BLaER1 (cell line): ENCODE results near the gene CAMKMT.

Experiments
- H3K27ac ChIP-seq: shearing (Covaris generic); formaldehyde crosslinking; 2 replicates; pipeline ENCODE4 v1.8.1; 2022
- H3K27me3 ChIP-seq: shearing (Covaris generic); formaldehyde crosslinking; 2 replicates; pipeline ENCODE4 v1.8.1; 2022
- H3K36me3 ChIP-seq: shearing (Covaris generic); formaldehyde crosslinking; 2 replicates; pipeline ENCODE4 v1.8.1; 2022
- H3K4me1 ChIP-seq: shearing (Covaris generic); formaldehyde crosslinking; 2 replicates; pipeline ENCODE4 v1.8.1; 2022
- H3K4me2 ChIP-seq: shearing (Covaris generic); formaldehyde crosslinking; 2 replicates; pipeline ENCODE4 v1.8.1; 2022
- H3K4me3 ChIP-seq: shearing (Covaris generic); formaldehyde crosslinking; 2 replicates; pipeline ENCODE4 v1.8.1; 2022
- H3K9ac ChIP-seq: shearing (Covaris generic); formaldehyde crosslinking; 2 replicates; pipeline ENCODE4 v1.8.1; 2022
- H3K9me3 ChIP-seq: shearing (Covaris generic); formaldehyde crosslinking; 2 replicates; pipeline ENCODE4 v1.8.1; 2022
- H4K20me1 ChIP-seq: shearing (Covaris generic); formaldehyde crosslinking; 2 replicates; pipeline ENCODE4 v1.8.1; 2022
- Cebpa-rat ChIP-seq: shearing (Covaris generic); IDR thresholded peaks from 2 replicates; pipeline ENCODE4 v1.8.1; 2022

Gene CAMKMT

DNA sequence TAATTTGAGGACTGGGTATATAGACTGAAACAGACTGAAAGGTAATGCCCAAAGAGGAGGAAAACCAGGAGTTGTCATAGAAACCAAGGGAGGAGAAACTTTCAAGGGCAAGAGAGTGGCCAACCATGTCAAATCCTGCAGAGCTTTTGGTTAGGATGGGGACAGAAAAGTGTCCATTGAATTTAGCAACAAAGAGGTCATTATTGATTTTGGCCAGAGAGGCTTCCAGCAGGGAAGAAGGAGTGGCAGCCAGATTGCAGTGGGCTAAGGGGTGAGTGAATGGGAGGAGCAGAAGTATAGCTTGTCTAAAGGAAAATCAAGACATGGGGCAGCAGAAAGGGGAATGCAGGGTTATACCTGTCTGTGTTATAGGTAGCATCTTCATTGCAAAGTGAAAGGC lies 194.0 kb downstream of the CAMKMT start:
- Histone ChIP-seq H3K36me3 (no peaks in the 10 kb centered on the region), H3K4me1 (peaks cover 6% of the 10 kb centered on the region; the same call in 1 of the 2 replicates)

DNA sequence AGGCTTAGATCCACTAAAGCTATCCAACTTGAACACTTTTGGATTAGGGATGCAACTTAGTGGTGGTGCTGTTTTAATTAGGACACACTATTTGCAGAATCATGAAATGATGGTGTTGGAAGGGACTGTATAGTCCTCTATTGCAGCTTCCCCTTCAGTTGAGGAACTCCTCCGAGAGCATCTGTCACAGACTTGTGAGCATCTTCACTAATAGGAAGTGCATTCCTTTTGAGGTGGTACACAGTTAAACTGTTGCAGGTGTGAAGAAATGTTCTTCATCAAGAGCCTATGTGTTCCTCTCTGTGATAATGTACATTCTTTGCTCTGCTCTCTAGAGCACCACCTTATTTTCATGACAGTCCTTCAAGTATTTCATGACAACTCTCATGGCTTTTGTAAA lies 197.4 kb downstream of the CAMKMT start:
- Histone ChIP-seq H3K4me2 (no peak overlapping the region), H3K36me3 (no peaks in the 10 kb centered on the region)

More for the DNA sequence above, 194.0 kb downstream of the CAMKMT start:
- H3K27me3 ChIP-seq = no peaks in the 10 kb centered on the region
- no peak overlapping the region for H3K9ac ChIP-seq
- H3K9me3 ChIP-seq = no peaks in the 10 kb centered on the region
- H3K4me2 ChIP-seq = no peak overlapping the region
- no peak overlapping the region for H3K27ac ChIP-seq
- H3K4me3 ChIP-seq = no peak overlapping the region
- TF ChIP-seq Cebpa-rat = no peak
- H4K20me1 ChIP-seq = no peaks in the 10 kb centered on the region

DNA sequence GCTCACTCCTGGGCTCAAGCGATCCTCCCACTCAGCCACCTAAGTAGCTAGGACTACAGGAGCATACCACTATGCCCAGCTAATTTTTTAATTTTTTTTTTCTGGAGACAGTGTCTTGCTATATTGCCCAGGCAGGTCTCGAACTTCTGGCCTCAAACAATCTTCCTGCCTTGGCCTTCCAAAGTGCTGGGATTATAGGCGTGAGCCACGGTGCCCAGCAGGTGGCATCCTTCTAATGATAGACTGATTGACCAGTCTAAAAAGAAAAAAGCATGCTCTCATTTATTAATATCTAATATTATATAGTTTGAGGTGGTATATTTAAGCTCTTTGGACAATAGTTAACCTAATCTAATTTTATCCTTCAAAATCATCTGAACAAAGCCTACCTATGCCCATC lies 198.6 kb downstream of the CAMKMT start:
- Histone ChIP-seq H3K36me3 (no peaks in the 10 kb centered on the region), H4K20me1 (no peaks in the 10 kb centered on the region), H3K27ac (no peak overlapping the region), H3K4me2 (no peak overlapping the region), H3K9me3 (no peaks in the 10 kb centered on the region), H3K4me1 (peaks cover 6% of the 10 kb centered on the region; the same call in 1 of the 2 replicates), H3K9ac (no peak overlapping the region), H3K27me3 (no peaks in the 10 kb centered on the region), H3K4me3 (no peak overlapping the region)
- TF ChIP-seq Cebpa-rat = no peak

More for the DNA sequence above, 197.4 kb downstream of the CAMKMT start:
- no peak overlapping the region for H3K27ac ChIP-seq
- TF ChIP-seq Cebpa-rat = no peak
- H4K20me1 ChIP-seq = no peaks in the 10 kb centered on the region
- H3K27me3 ChIP-seq = no peaks in the 10 kb centered on the region
- H3K9ac ChIP-seq = no peak overlapping the region
- peaks cover 6% of the 10 kb centered on the region; the same call in 1 of the 2 replicates for H3K4me1 ChIP-seq
- no peaks in the 10 kb centered on the region for H3K9me3 ChIP-seq
- H3K4me3 ChIP-seq = no peak overlapping the region

DNA sequence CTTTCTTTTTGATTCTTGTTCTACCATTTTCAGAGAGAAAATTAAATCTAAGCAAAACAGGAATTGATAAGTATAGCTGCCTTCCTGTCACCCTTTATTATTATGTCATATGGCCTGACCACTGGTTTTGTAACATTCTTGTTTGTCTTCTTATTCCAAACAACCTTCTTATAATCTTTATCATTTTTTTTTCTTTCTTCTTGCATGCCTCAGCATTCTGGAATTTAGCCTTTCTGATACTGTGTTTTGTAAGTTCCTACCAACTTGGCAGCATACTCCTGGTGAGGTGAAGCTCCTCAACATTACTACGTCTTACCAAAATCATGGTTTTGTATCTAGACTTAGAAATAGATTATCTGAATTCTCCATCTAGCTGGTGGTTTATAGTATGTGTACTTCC lies 199.2 kb downstream of the CAMKMT start:
- Histone ChIP-seq H4K20me1 (no peaks in the 10 kb centered on the region), H3K36me3 (no peaks in the 10 kb centered on the region), H3K9me3 (no peaks in the 10 kb centered on the region), H3K4me2 (no peak overlapping the region), H3K27me3 (no peaks in the 10 kb centered on the region), H3K27ac (no peak overlapping the region), H3K4me3 (no peak overlapping the region), H3K4me1 (peaks cover 6% of the 10 kb centered on the region; the same call in 1 of the 2 replicates), H3K9ac (no peak overlapping the region)
- no peak for TF ChIP-seq Cebpa-rat

DNA sequence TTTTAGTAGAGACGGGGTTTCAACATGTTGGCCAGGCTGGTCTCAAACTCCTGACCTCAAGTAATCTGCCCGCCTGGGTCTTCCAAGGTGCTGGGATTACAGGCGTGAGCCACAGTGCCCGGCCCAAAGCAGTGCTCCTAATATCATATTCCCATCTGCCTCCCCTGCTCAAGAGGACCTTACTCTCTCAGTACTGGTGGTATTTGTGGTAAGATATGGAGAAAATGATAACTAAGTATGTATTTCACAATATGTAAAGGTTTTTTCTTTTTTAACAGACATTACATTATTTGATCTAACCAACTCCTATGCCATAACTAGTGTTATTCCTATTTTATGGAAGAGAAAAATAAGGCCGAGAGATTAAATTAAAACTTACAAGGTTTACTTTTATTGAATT lies 201.0 kb downstream of the CAMKMT start:
- Histone ChIP-seq H4K20me1 (no peaks in the 10 kb centered on the region), H3K4me2 (no peak overlapping the region), H3K9me3 (no peaks in the 10 kb centered on the region), H3K27ac (no peak overlapping the region), H3K4me1 (peaks cover 6% of the 10 kb centered on the region; the same call in 1 of the 2 replicates), H3K4me3 (no peak overlapping the region), H3K27me3 (no peaks in the 10 kb centered on the region), H3K36me3 (no peaks in the 10 kb centered on the region), H3K9ac (no peak overlapping the region)
- no peak for TF ChIP-seq Cebpa-rat

DNA sequence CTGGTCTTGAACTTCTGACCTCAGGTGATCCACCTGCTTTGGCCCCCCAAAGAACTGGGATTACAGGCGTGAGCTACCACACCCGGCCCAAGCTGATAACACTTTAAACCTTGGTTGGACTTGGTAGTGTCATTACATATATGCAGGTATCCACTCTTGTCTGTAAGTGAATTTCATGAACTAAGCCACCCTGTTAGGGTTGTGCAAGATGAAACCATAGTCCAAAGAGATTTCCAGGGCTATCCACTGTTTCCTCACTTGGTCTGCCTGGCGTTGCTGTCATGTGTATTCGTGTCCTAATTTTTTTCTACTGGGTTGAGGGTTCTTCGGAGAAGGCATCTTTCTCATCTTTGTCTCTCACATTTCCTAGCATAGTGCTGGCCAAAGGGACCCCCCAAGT lies 203.0 kb downstream of the CAMKMT start:
- Histone ChIP-seq H3K27ac (no peak overlapping the region), H3K9me3 (no peaks in the 10 kb centered on the region), H3K9ac (no peak overlapping the region), H3K4me3 (no peak overlapping the region), H3K27me3 (no peaks in the 10 kb centered on the region), H3K4me1 (no peaks in the 10 kb centered on the region), H3K36me3 (no peaks in the 10 kb centered on the region), H4K20me1 (no peaks in the 10 kb centered on the region), H3K4me2 (no peak overlapping the region)
- no peak for TF ChIP-seq Cebpa-rat

DNA sequence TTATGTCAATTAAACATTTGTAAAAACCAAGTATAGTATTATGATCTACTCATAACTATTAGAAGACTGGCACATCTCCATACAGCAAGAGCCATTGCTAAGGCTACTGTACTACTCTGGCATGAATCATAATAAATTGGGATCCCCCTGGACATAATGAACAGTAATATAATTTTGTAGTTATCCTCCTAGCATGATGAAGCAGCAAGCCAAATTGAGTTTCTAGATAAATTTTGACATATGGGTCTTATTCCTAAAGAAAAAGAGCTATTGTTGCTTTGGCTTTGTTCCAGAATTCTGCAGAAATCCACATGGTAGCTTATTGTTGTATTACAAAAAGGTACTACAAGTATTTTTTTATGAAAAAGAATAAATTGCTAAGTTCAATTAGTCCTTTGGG lies 204.3 kb downstream of the CAMKMT start:
- H3K4me3 ChIP-seq = no peak overlapping the region
- H3K4me1 ChIP-seq = no peaks in the 10 kb centered on the region
- no peak for TF ChIP-seq Cebpa-rat
- no peaks in the 10 kb centered on the region for H3K9me3 ChIP-seq
- no peak overlapping the region for H3K4me2 ChIP-seq
- H4K20me1 ChIP-seq = no peaks in the 10 kb centered on the region
- H3K27me3 ChIP-seq = no peaks in the 10 kb centered on the region
- no peaks in the 10 kb centered on the region for H3K36me3 ChIP-seq
- no peak overlapping the region for H3K27ac ChIP-seq
- H3K9ac ChIP-seq = no peak overlapping the region

DNA sequence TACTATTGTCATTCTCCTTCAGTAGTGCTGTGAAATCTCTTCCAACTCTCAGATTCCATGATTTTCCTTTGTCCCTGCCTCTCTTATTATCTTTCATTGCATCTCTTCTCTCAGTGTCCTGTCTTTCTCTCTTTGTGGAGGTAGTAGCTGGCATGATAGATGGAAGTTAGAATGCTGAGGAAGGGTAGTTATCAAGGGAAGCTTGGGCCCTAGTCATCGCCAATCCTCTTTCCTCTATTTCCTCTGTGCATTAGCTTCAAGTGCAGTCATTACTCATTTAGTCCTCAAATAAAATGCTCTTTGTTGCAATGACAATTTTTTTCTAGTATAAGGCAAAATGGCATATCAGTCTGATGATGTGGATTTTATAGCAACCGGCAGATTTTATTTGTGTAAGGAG lies 207.7 kb downstream of the CAMKMT start:
- Histone ChIP-seq H3K36me3 (no peaks in the 10 kb centered on the region), H3K9ac (no peak overlapping the region), H3K4me3 (no peak overlapping the region), H4K20me1 (no peaks in the 10 kb centered on the region), H3K9me3 (no peaks in the 10 kb centered on the region), H3K4me2 (no peak overlapping the region), H3K27ac (no peak overlapping the region), H3K4me1 (no peaks in the 10 kb centered on the region), H3K27me3 (no peaks in the 10 kb centered on the region)
- TF ChIP-seq Cebpa-rat = no peak

DNA sequence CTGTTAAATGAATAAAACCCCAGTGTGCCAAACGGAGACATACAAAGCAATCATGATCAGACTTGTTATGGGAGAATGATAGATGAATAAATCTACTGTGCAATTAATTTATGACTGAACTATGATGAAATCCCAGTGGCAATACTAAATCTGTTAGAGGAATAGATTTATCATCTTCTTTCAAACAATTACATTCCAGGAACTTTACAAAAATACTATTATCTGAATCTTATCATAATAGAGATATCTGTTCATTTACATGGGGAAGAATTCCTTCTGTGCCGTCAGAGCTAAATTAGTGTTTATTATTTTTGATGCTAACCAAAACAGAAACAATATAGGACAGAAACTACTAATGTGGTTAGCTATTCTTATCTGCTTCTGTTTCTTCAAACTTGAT lies 208.5 kb downstream of the CAMKMT start:
- no peaks in the 10 kb centered on the region for H3K9me3 ChIP-seq
- H4K20me1 ChIP-seq = no peaks in the 10 kb centered on the region
- no peak for TF ChIP-seq Cebpa-rat
- H3K27ac ChIP-seq = no peak overlapping the region
- H3K36me3 ChIP-seq = no peaks in the 10 kb centered on the region
- no peak overlapping the region for H3K4me2 ChIP-seq
- H3K9ac ChIP-seq = no peak overlapping the region
- no peaks in the 10 kb centered on the region for H3K4me1 ChIP-seq
- H3K27me3 ChIP-seq = no peaks in the 10 kb centered on the region
- H3K4me3 ChIP-seq = no peak overlapping the region

DNA sequence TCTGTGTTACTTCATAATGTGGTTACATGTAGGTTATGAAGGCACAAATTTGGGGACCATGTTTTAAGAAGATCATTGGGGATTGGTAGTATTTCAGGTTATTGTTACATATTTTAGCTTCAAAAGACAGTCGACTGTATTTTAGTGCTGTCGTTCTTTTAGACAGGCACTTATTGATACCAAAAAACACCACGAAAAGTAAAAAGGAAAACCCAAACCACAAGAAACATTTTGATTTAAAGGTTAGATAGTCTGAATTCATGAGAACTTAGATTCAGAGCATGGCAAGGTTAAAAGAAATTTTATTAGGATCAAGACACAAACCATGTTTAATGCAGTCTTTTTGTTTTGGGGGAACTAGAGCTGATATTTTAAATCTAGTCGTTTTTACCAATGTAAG lies 209.0 kb downstream of the CAMKMT start:
- Histone ChIP-seq H3K27ac (no peak overlapping the region), H3K4me1 (no peaks in the 10 kb centered on the region), H3K36me3 (no peaks in the 10 kb centered on the region), H3K9ac (no peak overlapping the region), H3K4me3 (no peak overlapping the region), H3K9me3 (no peaks in the 10 kb centered on the region), H3K27me3 (no peaks in the 10 kb centered on the region), H4K20me1 (no peaks in the 10 kb centered on the region), H3K4me2 (no peak overlapping the region)
- TF ChIP-seq Cebpa-rat = no peak

DNA sequence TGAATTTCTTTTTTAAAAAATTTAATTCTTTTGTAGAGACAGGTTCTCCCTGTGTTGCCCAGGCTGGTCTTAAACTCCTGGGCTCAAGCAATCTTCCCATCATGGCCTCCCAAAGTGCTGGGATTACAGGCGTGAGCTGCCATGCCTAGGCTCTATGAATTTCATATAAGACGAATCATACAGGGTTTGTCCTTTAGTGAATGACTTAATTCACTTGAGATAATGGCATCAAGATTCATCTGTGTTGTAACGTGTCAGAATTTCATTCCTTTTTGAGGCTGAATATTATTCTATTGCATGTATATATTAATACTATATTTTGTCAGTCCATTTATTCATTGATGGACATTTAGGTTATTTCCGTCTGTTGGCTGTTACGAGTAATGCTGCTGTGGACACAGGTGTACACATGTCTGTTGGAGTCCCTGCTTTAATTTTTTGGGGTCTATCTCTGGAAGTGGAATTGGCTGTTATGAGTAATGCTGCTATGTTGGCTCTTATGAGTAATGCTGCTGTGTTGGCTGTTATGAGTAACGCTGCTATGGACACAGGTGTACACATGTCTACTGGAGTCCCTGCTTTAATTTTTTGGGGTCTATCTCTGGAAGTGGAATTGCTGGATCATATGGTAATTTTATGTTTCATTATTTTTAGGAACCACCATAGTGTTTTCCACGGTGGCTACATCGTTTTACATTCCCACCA lies 210.6 kb downstream of the CAMKMT start:
- Histone ChIP-seq H3K9me3 (no peaks in the 10 kb centered on the region), H3K4me1 (no peaks in the 10 kb centered on the region), H3K4me2 (no peak overlapping the region), H3K36me3 (no peaks in the 10 kb centered on the region), H4K20me1 (no peaks in the 10 kb centered on the region), H3K9ac (no peak overlapping the region), H3K4me3 (no peak overlapping the region), H3K27ac (no peak overlapping the region), H3K27me3 (no peaks in the 10 kb centered on the region)
- no peak for TF ChIP-seq Cebpa-rat
